Nephron progenitor cell (in vitro differentiated cells): ENCODE results near the gene LRP11.
"Not testable (repeated sequence)": the region's sequence is repeated elsewhere in the genome, so short reads cannot be mapped to it uniquely, and the experiment has no call there.

Experiments used
- DNase-seq: peaks from one replicate; pipeline ENCODE4 v3.0.0; 2021
- H3K27ac Mint-ChIP-seq: 2 replicates; pipeline ENCODE4 v1.8.0; 2021; ENCODE audit warnings: mild to moderate bottlenecking, moderate library complexity, mixed read lengths
- H3K27me3 Mint-ChIP-seq: 2 replicates; pipeline ENCODE4 v1.8.0; 2021; ENCODE audit warnings: mild to moderate bottlenecking, low read depth, mixed read lengths; ENCODE audit not compliant: poor library complexity
- H3K36me3 Mint-ChIP-seq: 2 replicates; pipeline ENCODE4 v1.8.0; 2021; ENCODE audit warnings: low read depth, mixed read lengths
- H3K4me1 Mint-ChIP-seq: 2 replicates; pipeline ENCODE4 v1.8.0; 2021; ENCODE audit warnings: mixed read lengths
- H3K4me3 Mint-ChIP-seq: 2 replicates; pipeline ENCODE4 v1.8.0; 2021; ENCODE audit warnings: mild to moderate bottlenecking, moderate library complexity, mixed read lengths
- H3K9me3 Mint-ChIP-seq: 2 replicates; pipeline ENCODE4 v1.8.0; 2021; ENCODE audit warnings: mild to moderate bottlenecking, moderate library complexity, mixed read lengths
- TF ChIP-seq, protein P1 (sequence below): fragments of 200-600 bp; sonication (generic); IDR thresholded peaks from 2 replicates; pipeline ENCODE4 v1.5.0; 2021; ENCODE audit warnings: antibody characterized with exemption

Gene LRP11

DNA sequence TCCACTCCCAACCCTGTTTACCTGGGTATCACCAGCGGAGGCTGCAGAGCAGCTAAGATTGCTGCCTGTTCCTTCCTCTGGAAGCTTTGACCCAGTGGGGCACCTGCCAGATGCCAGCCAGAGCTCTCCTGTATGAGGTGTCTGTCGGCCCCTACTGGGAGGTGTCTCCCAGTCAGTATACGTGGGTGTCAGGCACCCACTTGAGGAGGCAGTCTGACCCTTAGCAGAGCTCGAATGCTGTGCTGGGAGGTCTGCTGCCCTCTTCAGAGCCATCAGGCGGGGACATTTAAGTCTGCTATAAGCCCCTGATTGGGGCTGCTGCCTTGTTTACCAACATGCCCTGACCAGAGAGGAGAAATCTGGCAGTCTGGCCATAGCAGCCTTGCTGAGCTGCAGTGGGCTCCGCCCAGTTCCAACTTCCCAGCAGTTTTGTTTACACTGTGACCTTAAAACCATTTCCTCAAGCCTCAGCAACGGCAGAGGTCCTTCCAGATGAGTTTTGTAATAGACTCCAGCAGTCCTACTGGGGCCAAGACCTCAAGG is 31.0 kb upstream of the LRP11 start:
- peaks cover 7% of the 10 kb centered on the region for H3K4me1 Mint-ChIP-seq
- peaks cover 76% of the 10 kb centered on the region for H3K27me3 Mint-ChIP-seq
- H3K4me3 Mint-ChIP-seq = no peak overlapping the region
- no peaks in the 10 kb centered on the region for H3K9me3 Mint-ChIP-seq
- H3K27ac Mint-ChIP-seq = no peak overlapping the region
- no peak for DNase-seq
- no peaks in the 10 kb centered on the region for H3K36me3 Mint-ChIP-seq
- TF ChIP-seq, protein P1, sequence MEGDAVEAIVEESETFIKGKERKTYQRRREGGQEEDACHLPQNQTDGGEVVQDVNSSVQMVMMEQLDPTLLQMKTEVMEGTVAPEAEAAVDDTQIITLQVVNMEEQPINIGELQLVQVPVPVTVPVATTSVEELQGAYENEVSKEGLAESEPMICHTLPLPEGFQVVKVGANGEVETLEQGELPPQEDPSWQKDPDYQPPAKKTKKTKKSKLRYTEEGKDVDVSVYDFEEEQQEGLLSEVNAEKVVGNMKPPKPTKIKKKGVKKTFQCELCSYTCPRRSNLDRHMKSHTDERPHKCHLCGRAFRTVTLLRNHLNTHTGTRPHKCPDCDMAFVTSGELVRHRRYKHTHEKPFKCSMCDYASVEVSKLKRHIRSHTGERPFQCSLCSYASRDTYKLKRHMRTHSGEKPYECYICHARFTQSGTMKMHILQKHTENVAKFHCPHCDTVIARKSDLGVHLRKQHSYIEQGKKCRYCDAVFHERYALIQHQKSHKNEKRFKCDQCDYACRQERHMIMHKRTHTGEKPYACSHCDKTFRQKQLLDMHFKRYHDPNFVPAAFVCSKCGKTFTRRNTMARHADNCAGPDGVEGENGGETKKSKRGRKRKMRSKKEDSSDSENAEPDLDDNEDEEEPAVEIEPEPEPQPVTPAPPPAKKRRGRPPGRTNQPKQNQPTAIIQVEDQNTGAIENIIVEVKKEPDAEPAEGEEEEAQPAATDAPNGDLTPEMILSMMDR = no peak

GRCh38 chr6:149891864-149892263 is 27.7 kb upstream of the LRP11 start:
- H3K36me3 Mint-ChIP-seq, H3K27ac Mint-ChIP-seq, H3K4me3 Mint-ChIP-seq, DNase-seq, H3K9me3 Mint-ChIP-seq: not testable (repeated sequence)
- Mint-ChIP-seq H3K27me3 (peaks cover 79% of the 10 kb centered on the region), H3K4me1 (peaks cover 11% of the 10 kb centered on the region)

GRCh38 chr6:149891259-149891658 is 27.1 kb upstream of the LRP11 start:
- H3K9me3 Mint-ChIP-seq = no peaks in the 10 kb centered on the region
- no peaks in the 10 kb centered on the region for H3K36me3 Mint-ChIP-seq
- peaks cover 11% of the 10 kb centered on the region for H3K4me1 Mint-ChIP-seq
- H3K27me3 Mint-ChIP-seq = peaks cover 79% of the 10 kb centered on the region
- no peak overlapping the region for H3K4me3 Mint-ChIP-seq
- no peak overlapping the region for H3K27ac Mint-ChIP-seq
- DNase-seq = no peak
- TF ChIP-seq, protein P1 = no peak

DNA sequence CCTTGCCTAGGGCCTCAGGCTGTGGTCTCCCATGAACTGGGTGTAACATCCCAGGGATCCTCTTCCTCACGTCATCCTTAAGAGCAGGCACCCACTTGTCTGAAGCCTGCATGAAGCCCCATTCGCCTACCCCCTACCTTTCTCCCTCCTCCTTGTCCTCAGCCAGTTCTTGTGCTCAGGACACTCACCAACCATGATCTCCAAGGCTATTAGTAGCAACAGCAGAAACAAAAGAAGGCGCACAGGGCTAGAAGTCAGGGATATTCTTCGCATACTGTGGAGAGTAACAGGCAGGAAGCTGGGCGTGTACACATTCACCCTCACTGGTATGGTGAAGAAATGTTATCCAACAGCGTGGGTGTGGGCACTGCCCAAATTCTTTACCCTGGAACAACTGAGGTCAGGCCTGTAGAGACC is 26.5 kb upstream of the LRP11 start:
- no peak for DNase-seq
- Mint-ChIP-seq H3K4me1 (peaks cover 9% of the 10 kb centered on the region), H3K9me3 (no peaks in the 10 kb centered on the region), H3K27me3 (peaks cover 78% of the 10 kb centered on the region), H3K4me3 (no peak overlapping the region), H3K36me3 (no peaks in the 10 kb centered on the region), H3K27ac (no peak overlapping the region)
- TF ChIP-seq, protein P1 = no peak

GRCh38 chr6:149889326-149889725 is 25.2 kb upstream of the LRP11 start:
- Mint-ChIP-seq H3K4me1 (peaks cover 4% of the 10 kb centered on the region), H3K27ac (no peak overlapping the region), H3K27me3 (peaks cover 81% of the 10 kb centered on the region), H3K9me3 (no peaks in the 10 kb centered on the region), H3K4me3 (no peak overlapping the region), H3K36me3 (no peaks in the 10 kb centered on the region)
- no peak for DNase-seq
- TF ChIP-seq, protein P1 = no peak

GRCh38 chr6:149888659-149889058 is 24.5 kb upstream of the LRP11 start:
- Mint-ChIP-seq H3K27me3 (peaks cover 81% of the 10 kb centered on the region), H3K36me3 (no peaks in the 10 kb centered on the region), H3K9me3 (no peaks in the 10 kb centered on the region), H3K4me1 (peaks cover 4% of the 10 kb centered on the region), H3K4me3 (no peak overlapping the region), H3K27ac (no peak overlapping the region)
- DNase-seq = no peak
- TF ChIP-seq, protein P1 = no peak
